Right lobe of liver (tissue), 4 donors: ENCODE measurements around the gene PNN.

Source experiments
- POLR2A ChIP-seq: fragments of 450-650 bp; IDR thresholded peaks from one replicate; pipeline ENCODE4 v1.6.1; 2017; ENCODE audit warnings: antibody characterized with exemption, mild to moderate bottlenecking
- TF ChIP-seq, protein P1 (sequence below), 4 donors: fragments of 200-600 bp in 3 of 4; fragments of 450-650 bp in 1 of 4; IDR thresholded peaks; one replicate each; pipeline versions ENCODE4 v1.5.1 to v1.8.0; 2016 to 2022; ENCODE audit warnings: antibody characterized with exemption in 4 of 4, mild to moderate bottlenecking in 2 of 4
- donor health status: DM: no; HTN: no; CAD: no.
- donor health status: DM: no; HTN: no; CAD: no.
- donor health status: DM: no; HTN: yes; CAD: no.

- TF ChIP-seq POLR2A = no peak
- TF ChIP-seq, protein P1, sequence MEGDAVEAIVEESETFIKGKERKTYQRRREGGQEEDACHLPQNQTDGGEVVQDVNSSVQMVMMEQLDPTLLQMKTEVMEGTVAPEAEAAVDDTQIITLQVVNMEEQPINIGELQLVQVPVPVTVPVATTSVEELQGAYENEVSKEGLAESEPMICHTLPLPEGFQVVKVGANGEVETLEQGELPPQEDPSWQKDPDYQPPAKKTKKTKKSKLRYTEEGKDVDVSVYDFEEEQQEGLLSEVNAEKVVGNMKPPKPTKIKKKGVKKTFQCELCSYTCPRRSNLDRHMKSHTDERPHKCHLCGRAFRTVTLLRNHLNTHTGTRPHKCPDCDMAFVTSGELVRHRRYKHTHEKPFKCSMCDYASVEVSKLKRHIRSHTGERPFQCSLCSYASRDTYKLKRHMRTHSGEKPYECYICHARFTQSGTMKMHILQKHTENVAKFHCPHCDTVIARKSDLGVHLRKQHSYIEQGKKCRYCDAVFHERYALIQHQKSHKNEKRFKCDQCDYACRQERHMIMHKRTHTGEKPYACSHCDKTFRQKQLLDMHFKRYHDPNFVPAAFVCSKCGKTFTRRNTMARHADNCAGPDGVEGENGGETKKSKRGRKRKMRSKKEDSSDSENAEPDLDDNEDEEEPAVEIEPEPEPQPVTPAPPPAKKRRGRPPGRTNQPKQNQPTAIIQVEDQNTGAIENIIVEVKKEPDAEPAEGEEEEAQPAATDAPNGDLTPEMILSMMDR (IDR thresholded peaks at IDR 0.05) = no peak
These were observed 14.6 kb upstream of the PNN start for GRCh38 chr14:39160494-39160893.
